ENCODE results near the gene ADAM11. TPM values are rescaled to one million over a fixed set of nuclear protein-coding genes. Genes with fewer than 3 reads are reported as not detected.

ADAM11 gene
- polyA plus RNA-seq, 1 donor (not counting 4 experiments of a cell fraction or from before 2014, with no cell fraction given): 0.03 TPM

DNA sequence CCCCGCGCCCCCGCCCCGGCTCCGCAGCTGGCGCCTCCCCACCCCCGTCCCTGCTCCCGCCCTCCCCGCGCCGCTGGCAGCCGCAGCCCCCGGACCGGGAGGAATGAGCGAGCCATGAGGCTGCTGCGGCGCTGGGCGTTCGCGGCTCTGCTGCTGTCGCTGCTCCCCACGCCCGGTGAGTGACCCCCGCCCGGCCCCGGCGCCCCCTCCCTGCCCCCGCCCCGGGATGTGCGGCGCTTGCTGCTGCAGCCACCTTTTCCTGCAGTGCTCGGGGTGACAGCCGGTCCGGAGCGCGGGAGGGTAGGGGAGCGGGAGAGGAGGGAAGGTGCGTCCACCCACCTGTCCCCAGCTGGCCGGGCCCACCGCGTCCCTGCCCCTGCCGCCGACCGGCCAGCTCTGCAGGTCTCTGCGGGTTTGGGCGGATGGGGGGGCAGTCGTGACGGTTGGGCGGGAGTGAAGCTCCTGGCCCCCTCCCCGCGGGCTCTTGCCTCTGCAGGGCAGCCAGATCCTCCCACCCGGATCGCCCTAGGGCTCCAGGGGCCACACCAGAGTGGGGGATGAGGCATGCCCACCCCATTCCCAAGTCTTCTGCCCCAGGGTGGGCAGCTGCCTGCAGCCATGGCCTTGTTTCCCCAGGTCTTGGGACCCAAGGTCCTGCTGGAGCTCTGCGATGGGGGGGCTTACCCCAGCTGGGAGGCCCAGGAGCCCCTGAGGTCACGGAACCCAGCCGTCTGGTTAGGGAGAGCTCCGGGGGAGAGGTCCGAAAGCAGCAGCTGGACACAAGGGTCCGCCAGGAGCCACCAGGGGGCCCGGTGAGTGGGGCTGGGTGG lies 513 bp downstream of the ADAM11 start:
- no peaks in the 10 kb centered on the region for H3K79me2 ChIP-seq (ENCODE audit: control insufficient read depth, insufficient read depth, low read length)
- no peak overlapping the region for H3K9ac ChIP-seq (ENCODE audit: control insufficient read depth, extremely low read depth, insufficient read depth, low read length)
- peak overlapping the region in 2 of 3 experiments; percentile 8 to 27 for H3K4me3 ChIP-seq (ENCODE audit: control insufficient read depth in 2 of 3, extremely low read depth in 1 of 3, insufficient read depth in 2 of 3, low read depth in 1 of 3, low read length in 3 of 3)
- no peak overlapping the region for H2AFZ ChIP-seq (ENCODE audit: control insufficient read depth, low read length)
- no peaks in the 10 kb centered on the region for H3K36me3 ChIP-seq (ENCODE audit: control insufficient read depth in 2 of 2, extremely low read depth in 1 of 2, insufficient read depth in 2 of 2, low read length in 2 of 2)
- peak overlapping the region; percentile 37 for H3K4me2 ChIP-seq (ENCODE audit: control insufficient read depth, extremely low read depth, insufficient read depth, low read depth, low read length)
- peaks cover 40% of the 10 kb centered on the region for H3K27me3 ChIP-seq (ENCODE audit: control insufficient read depth, extremely low read depth, insufficient read depth, low read length)
- peak; percentile 71 for TF ChIP-seq EZH2 (IDR thresholded peaks at IDR 0.05; ENCODE audit: low read length)
- TF ChIP-seq, protein P1, sequence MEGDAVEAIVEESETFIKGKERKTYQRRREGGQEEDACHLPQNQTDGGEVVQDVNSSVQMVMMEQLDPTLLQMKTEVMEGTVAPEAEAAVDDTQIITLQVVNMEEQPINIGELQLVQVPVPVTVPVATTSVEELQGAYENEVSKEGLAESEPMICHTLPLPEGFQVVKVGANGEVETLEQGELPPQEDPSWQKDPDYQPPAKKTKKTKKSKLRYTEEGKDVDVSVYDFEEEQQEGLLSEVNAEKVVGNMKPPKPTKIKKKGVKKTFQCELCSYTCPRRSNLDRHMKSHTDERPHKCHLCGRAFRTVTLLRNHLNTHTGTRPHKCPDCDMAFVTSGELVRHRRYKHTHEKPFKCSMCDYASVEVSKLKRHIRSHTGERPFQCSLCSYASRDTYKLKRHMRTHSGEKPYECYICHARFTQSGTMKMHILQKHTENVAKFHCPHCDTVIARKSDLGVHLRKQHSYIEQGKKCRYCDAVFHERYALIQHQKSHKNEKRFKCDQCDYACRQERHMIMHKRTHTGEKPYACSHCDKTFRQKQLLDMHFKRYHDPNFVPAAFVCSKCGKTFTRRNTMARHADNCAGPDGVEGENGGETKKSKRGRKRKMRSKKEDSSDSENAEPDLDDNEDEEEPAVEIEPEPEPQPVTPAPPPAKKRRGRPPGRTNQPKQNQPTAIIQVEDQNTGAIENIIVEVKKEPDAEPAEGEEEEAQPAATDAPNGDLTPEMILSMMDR (optimal IDR thresholded peaks at IDR 0.05 in 1 of 3, IDR thresholded peaks at IDR 0.05 in 1 of 3, conservative IDR thresholded peaks at IDR 0.05 in 1 of 3; ENCODE audit: extremely low read depth in 1 of 3, insufficient read depth in 2 of 3, low read length in 3 of 3): no peak
- no peak overlapping the region for H3K27ac ChIP-seq (ENCODE audit: control insufficient read depth, insufficient read depth, low read length)
- no peaks in the 10 kb centered on the region for H3K9me3 ChIP-seq (ENCODE audit: control insufficient read depth, low read depth, low read length)
- no peaks in the 10 kb centered on the region for H3K9me1 ChIP-seq (ENCODE audit: control insufficient read depth, extremely low read depth, insufficient read depth, low read length)
- DNase-seq (ENCODE audit: low read depth, low spot score) (no peak), FAIRE-seq (no peak)
- dilution Hi-C loops (cut with MboI; ENCODE audit: extremely low pct_ligation_motif_present, low sequenced_read_pairs): no loop called here
- H4K20me1 ChIP-seq (ENCODE audit: control insufficient read depth, extremely low read depth, insufficient read depth, low read length): no peaks in the 10 kb centered on the region
- no peaks in the 10 kb centered on the region for H3K4me1 ChIP-seq (ENCODE audit: control insufficient read depth, extremely low read depth, insufficient read depth, low read length)

- H3K9ac ChIP-seq (ENCODE audit: control insufficient read depth, extremely low read depth, insufficient read depth, low read length): no peak overlapping the region
- DNase-seq (ENCODE audit: low read depth, low spot score) (no peak), FAIRE-seq (no peak)
Observed at GRCh38 chr17:44759916-44760243, 1.1 kb downstream of the ADAM11 start.

More at GRCh38 chr17:44759916-44760243, 1.1 kb downstream of the ADAM11 start:
- no peaks in the 10 kb centered on the region for H4K20me1 ChIP-seq (ENCODE audit: control insufficient read depth, extremely low read depth, insufficient read depth, low read length)
- H3K4me3 ChIP-seq (ENCODE audit: control insufficient read depth in 2 of 3, extremely low read depth in 1 of 3, insufficient read depth in 2 of 3, low read depth in 1 of 3, low read length in 3 of 3): no peak overlapping the region
- H3K36me3 ChIP-seq (ENCODE audit: control insufficient read depth in 2 of 2, extremely low read depth in 1 of 2, insufficient read depth in 2 of 2, low read length in 2 of 2): no peaks in the 10 kb centered on the region
- no peak overlapping the region for H3K27ac ChIP-seq (ENCODE audit: control insufficient read depth, insufficient read depth, low read length)
- no peak overlapping the region for H3K4me2 ChIP-seq (ENCODE audit: control insufficient read depth, extremely low read depth, insufficient read depth, low read depth, low read length)
- dilution Hi-C loops (cut with MboI; ENCODE audit: extremely low pct_ligation_motif_present, low sequenced_read_pairs): no loop called here
- no peak for TF ChIP-seq EZH2 (IDR thresholded peaks at IDR 0.05; ENCODE audit: low read length)
- TF ChIP-seq, protein P1 (optimal IDR thresholded peaks at IDR 0.05 in 1 of 3, IDR thresholded peaks at IDR 0.05 in 1 of 3, conservative IDR thresholded peaks at IDR 0.05 in 1 of 3; ENCODE audit: extremely low read depth in 1 of 3, insufficient read depth in 2 of 3, low read length in 3 of 3): no peak
- no peaks in the 10 kb centered on the region for H3K4me1 ChIP-seq (ENCODE audit: control insufficient read depth, extremely low read depth, insufficient read depth, low read length)
- H3K9me3 ChIP-seq (ENCODE audit: control insufficient read depth, low read depth, low read length): no peaks in the 10 kb centered on the region
- H3K9me1 ChIP-seq (ENCODE audit: control insufficient read depth, extremely low read depth, insufficient read depth, low read length): no peaks in the 10 kb centered on the region
- peaks cover 40% of the 10 kb centered on the region for H3K27me3 ChIP-seq (ENCODE audit: control insufficient read depth, extremely low read depth, insufficient read depth, low read length)
- H2AFZ ChIP-seq (ENCODE audit: control insufficient read depth, low read length): no peak overlapping the region
- no peaks in the 10 kb centered on the region for H3K79me2 ChIP-seq (ENCODE audit: control insufficient read depth, insufficient read depth, low read length)
